Brain pericyte (primary cell): Measurements from ENCODE around the gene ITPR2.
"Not testable (repeated sequence)": the region's sequence is repeated elsewhere in the genome, so short reads cannot be mapped to it uniquely, and the experiment has no call there.

Experiments used
- DNase-seq: peaks from one replicate; pipeline ENCODE4 v3.0.0-alpha.2; 2012; ENCODE audit warnings: low read depth, low spot score

ITPR2 gene

DNA sequence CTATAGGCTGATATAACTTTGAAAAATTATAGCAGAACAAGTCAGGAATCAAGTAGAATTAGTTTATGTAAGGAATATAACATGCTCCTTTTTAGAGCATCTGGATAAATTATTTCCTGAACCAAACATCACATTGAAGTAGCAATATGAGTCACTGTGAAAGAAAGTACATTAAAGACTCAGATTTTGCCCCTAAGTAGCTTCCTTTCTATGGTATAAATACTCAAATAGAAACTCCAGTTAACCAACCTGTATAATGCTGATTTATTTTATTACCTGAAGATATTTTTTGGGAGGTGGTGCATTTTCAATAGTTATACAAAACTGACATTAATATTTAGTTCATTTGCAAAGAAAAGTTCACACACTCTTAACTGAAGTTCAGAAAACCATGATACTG is 312.1 kb downstream of the ITPR2 start:
- no peak for DNase-seq

GRCh38 chr12:26520109-26520508 is 312.9 kb downstream of the ITPR2 start:
- DNase-seq: no peak

DNA sequence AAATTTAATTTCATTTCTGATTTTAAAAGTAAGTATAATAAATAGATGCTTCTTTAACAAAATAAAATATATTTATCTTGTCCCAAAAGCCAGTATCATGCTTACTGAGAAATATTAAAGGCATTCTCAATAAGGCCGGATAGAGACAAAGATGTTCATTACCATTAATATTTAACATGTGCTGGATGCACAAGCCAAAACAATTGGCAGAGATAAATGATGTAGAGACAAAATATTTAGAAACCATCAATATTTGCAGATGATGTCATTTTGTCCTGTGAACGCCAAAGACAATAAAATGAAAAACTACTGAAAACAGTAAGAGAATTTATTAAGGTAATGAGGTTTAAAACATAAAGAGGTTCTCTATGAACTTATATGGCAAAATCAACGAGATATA is 313.5 kb downstream of the ITPR2 start:
- no peak for DNase-seq

GRCh38 chr12:26517320-26517719 is 315.7 kb downstream of the ITPR2 start:
- not testable (repeated sequence) for DNase-seq

DNA sequence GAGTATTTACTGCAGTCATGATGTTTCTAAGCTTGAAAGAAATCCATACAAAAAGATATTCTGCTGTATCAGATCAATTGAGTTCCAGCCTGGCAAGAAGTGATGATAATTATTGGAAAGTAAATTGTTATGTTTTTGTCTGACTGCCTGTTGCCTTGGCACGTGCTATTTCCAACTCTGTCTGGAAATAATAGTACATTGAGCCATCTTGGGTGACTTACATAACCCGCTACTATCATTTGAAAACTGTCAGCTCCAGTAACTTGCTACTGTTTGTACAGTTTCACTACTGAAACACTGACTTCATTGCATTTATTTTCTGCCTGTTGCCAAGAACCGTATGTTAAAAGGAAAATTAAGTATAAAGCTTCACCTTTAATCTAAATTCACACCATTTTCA is 318.6 kb downstream of the ITPR2 start:
- no peak for DNase-seq

GRCh38 chr12:26513363-26514043 is 319.5 kb downstream of the ITPR2 start:
- DNase-seq: no peak

DNA sequence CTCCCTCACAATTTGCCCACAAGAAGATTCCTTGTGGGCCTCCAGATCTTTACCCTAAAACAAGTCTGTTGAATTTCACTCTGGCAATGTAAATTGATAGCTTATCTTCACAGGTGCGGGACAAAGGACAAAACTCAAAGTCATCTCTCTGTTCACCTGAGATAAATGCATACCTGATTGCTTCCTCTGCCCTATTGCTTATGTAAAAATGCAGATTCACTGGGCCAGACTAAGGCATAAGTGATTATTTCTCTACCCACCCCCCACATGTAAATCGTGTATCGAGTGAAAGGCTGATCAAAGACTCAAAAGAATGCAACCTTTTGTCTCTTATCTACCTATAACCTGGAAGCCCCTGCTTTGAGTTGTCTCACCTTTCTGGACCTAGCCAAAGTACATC is 320.8 kb downstream of the ITPR2 start:
- DNase-seq: no peak

DNA sequence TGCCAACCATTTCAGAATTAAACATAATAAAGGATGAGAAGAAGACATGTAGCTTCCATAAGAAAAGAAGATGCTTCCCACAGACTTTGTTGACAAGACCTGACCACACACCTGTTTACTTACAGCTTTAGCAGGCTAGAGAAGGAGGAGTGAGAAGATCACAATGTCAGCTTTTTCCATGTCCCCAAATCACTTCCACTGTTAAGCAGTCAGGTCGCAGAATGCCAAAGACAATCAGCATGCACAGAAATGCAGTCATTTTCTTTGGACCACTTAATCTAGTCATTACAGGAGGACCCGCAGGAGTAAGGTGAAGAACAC is 322.7 kb downstream of the ITPR2 start:
- DNase-seq: no peak

- DNase-seq: no peak
Measured at GRCh38 chr12:26507613-26508012, 325.4 kb downstream of the ITPR2 start.

- no peak for DNase-seq
Measured at GRCh38 chr12:26499979-26500640, 332.9 kb downstream of the ITPR2 start.

DNA sequence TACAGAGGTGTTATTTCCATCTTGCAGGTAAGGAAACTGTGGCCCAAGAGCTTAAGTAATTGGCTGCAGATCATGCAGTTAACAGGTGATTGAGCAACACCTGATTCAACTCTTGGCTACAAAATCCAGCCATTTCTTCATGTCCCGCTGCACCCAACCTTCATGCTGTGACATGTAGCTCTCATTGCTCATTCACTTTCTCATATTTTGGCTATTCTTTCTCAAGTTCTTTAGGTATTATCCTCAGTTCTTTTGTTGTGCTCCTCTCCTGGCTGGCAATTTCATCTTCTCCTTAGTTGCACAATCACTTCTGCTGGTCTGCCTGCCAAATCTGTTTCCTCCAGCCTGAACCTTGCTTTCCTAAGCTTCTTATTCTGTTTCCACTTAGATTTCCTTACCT is 336.8 kb downstream of the ITPR2 start:
- no peak for DNase-seq

DNA sequence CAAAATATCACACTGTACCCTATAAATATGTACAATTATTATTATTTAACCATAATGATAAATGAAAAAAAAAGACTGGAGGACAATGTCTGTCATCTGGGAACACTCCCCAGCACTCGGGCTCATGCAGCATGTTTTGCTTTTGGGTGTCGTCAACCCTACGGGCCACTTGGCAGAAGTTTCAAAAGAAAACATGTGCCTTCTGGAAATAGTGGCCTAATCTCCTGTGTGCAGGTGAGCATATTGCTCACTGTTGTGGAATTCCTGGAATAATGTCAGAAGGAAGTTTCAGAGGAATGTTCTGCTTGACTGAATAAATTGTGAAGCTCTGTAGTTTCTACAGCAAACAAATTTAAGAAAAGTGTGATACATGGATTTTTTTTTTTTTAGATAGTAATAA is 339.3 kb downstream of the ITPR2 start:
- DNase-seq: no peak

DNA sequence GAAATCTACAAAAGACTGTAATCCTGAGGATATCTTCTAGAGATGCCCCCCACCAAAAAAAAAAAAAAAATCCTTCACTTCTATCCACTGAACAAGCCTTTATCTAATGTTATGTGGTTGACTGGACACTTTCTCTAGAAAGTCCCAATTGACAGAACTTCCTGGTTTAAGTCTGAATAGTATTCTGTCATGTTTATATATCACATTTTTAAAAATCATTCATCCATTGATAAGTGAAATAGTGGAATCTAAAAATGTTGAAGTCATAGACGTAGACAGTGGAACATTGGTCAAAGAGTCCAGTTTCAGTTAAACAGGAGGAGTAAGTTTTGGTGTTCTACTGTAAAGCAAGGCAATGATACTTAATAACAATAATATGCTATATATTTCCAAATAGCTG is 340.6 kb downstream of the ITPR2 start:
- DNase-seq: no peak

DNA sequence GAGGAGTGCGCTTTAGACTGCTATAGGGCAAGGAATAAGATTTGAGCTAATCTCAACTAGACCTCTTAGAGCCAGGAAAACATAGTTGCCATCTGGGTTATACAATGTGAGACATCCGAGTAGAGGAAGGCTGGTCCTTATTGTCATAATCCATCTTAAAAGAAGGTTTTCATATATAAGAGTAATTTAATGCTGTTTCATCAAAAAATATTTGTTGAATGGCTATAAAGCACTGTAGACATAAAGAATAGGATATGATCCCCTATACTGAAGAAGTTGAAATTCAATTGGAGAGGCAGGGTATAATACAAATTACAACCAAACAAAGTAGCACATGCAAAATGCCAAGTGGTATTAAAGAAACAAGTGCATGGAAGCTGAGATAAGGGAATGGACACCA is 343.1 kb downstream of the ITPR2 start:
- DNase-seq: no peak

DNA sequence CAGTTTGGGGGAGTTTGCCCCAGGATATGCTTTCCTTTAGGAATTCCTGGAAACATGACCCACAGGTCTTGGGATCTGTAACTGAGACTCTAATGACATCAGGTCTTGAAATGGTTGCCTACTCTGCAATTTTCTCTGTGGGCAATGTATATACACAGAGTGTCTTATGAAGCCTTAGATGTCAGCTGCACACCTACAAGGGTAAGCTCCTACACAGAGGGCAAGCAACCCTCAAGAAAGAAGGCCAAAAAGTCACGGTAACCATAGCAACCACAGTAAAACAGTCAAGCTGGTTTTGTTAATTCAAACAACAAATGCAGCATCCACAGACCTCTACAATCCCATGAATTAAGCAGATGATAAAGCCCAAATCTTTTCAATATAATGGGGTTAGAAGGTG is 344.6 kb downstream of the ITPR2 start:
- no peak for DNase-seq

GRCh38 chr12:26473291-26473690 is 359.7 kb downstream of the ITPR2 start:
- no peak for DNase-seq

- no peak for DNase-seq
Measured at GRCh38 chr12:26471560-26471959, 361.4 kb downstream of the ITPR2 start.

DNA sequence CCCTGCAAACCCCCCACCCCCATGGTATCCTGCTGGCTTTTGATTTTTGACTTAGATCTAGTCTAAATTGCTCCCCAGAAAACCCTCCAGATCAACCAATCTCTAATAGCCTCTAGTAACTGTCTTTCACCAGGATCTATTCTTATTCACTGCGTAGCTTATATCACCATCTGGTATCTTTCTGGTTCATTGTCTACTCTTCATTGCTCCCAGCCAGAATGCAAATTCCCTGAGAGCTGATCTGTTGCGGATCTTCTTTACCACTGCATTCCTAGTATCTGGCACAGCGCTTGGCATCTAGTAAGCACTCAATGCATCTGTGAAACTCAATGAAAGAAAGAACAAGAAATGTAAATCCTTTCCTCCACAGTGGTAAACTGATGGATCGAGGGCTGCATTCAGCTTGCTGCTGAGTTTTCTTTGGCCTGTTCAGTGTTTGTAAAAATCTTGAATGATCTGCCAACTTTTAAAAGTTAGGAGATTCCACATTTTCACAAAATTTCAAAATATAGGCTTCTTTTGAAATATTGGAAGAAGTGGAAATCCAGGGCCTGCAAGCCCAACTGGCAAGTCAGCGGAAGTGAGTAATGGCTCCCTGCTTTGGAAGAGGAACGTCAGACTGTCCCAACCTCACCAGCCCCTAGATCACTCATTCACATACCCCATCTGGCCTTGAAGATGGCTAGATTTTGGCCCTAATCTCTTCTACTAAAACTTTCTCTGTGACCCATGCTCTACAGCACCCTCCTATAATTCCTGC is 363.4 kb downstream of the ITPR2 start:
- no peak for DNase-seq

DNA sequence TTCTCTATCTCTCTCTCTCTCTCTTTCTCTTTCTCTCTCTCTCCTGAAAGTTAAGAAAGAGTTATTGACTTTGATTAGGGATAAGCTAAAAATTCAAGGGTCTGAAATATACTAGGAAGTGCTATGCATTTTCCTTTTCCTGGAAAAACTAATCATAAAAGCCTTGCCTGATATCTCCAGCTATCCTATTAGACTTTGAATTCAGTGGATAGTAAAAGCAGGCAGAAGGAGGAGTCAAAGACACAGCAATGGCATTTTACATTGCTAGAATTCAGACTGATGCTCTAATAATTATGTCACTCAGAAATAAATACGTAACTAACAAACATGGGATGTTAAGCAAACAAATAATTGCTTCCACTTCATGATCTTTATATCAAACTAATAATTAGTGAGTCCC is 365.6 kb downstream of the ITPR2 start:
- no peak for DNase-seq

GRCh38 chr12:26466726-26467125 is 366.3 kb downstream of the ITPR2 start:
- DNase-seq: no peak

DNA sequence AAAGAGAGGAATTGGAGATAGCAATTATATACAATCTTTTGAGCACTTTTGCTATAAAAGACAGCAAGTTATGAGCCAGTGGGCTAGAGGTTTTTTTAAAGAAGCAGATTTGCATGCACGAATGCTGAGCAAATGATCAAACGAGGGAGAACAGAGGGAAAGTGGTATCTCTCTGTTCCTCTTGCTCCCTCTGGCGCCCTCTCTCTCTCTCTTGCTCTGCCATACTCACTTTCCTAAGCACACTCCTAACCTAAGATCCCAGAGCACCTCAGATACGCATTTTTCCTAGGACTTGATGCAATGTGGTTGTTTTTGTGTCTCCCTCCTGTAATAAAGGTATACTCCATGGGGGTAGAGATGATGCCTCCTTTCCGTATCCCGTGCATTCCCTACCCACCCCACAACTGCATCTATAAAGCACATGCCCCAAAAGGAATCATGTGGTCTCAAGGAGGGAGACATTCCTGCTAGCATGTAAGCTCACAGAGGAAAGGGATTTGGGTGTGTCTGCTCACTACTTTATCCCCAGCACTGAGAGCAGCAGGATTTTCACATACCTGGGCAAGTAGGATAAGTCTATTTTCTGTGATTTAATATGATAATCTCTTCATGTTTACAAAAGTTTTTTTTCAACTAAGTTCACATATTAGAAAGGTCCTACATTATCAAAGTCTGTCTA is 367.4 kb downstream of the ITPR2 start:
- DNase-seq: no peak

DNA sequence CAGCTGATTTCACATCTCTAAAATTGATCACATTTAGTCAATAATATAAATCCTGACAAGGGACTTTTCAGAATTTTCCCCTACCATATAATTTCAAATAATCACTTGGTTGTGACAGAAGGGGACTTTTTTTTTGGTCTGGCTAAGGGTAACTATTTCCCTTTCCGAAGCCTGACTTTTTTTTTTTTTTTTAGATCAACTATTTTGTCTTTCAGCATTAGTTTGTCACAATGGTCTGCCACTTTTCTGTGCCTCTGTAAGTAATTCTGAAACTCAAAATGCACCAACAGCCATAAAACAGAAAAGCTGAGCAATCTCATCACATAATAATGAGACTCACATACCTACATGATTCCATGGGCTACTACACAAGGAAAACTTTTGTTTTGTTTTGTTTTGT is 371.2 kb downstream of the ITPR2 start:
- no peak for DNase-seq

DNA sequence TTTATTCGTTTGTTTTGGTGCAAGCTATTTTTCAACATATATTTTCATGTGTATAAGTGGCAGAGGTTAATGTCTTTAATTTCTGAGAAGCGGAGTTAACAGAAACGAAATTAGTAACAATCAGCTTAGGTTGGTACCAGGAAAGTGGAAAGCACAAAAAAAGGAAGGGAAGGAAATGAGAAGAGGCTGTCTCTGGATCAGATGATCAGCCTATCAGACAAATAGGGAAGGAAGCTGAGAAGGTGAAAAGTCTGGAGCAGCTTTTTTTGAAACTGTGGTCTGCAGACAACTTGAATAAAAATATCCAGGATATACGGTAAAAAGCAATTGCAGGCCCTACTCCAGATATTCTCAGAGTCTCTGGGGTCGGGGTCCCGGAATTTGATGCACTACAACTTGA is 372.6 kb downstream of the ITPR2 start:
- no peak for DNase-seq
